Measurements from ENCODE around the gene VPS13D. TPM values are rescaled to one million over a fixed set of nuclear protein-coding genes. Genes with fewer than 3 reads are reported as not detected.
A peak's percentile ranks its signal among the peaks of the same experiment; 100 is the strongest.

Gene VPS13D
- total and polyA plus RNA-seq, 10 donors = 10.1 to 108 (median 86.3) TPM

DNA sequence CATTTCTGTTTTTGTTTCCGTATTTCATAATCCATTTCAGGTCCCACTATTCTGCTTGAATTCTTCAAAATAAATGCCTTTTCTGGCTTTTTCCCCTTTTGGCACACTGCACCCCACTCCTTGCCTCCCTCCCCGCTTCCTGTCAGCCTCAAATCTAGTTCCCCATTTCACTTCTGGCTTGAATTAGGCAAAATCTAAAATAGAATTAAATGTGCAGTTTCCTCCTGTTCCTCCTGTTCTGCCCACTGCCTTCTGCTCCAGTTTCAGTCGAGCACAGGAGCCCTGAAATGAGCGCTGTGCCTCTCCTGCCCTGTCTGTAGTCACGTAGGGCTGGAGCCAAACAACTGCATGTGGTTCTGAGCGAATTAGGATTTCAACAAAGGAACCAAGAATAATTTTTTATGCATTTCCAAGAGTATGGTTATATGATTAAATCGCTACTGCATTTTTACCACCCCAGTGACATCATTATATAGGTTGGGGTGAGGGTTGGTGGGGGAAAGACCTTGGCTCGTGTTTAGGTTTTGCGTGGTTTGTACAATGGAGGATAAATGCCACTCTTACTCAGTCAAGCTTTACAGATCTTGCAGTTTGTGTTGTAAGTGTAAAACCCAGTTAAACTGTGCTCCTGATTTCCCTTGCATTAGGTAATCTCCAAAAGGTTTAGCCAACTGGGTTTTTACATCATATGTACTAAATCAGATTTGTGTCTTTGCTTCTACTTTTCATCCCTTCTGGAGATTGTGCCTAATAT lies 114.9 kb downstream of the VPS13D start:
- intact Hi-C loops (cut with DNase I; ENCODE audit: low total_unique reads) = no loop called here
- 30 to 42% (median 38%) methylated on average over 9 of the region's 9 CpGs for WGBS, 5 donors
- H3K27me3 ChIP-seq (replicated peaks in 1 of 7) = no peaks in the 10 kb centered on the region
- H3K4me3 ChIP-seq = peak overlapping the region in 2 of 8 donors; percentile 12 to 43
- TF ChIP-seq POLR2AphosphoS5 (IDR thresholded peaks at IDR 0.05) = peak in 1 of 3 donors; percentile 42
- TF ChIP-seq, protein P1, sequence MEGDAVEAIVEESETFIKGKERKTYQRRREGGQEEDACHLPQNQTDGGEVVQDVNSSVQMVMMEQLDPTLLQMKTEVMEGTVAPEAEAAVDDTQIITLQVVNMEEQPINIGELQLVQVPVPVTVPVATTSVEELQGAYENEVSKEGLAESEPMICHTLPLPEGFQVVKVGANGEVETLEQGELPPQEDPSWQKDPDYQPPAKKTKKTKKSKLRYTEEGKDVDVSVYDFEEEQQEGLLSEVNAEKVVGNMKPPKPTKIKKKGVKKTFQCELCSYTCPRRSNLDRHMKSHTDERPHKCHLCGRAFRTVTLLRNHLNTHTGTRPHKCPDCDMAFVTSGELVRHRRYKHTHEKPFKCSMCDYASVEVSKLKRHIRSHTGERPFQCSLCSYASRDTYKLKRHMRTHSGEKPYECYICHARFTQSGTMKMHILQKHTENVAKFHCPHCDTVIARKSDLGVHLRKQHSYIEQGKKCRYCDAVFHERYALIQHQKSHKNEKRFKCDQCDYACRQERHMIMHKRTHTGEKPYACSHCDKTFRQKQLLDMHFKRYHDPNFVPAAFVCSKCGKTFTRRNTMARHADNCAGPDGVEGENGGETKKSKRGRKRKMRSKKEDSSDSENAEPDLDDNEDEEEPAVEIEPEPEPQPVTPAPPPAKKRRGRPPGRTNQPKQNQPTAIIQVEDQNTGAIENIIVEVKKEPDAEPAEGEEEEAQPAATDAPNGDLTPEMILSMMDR (IDR thresholded peaks at IDR 0.05 in 8 of 11, conservative IDR thresholded peaks at IDR 0.05 in 3 of 11) = no peak
- H3K27ac ChIP-seq = peak overlapping the region; percentile 39 to 81 (median 72)
- H3K36me3 ChIP-seq = peaks cover 0 to 88% (median 39%) of the 10 kb centered on the region in 6 donors
- no peak for DNase-seq
- H3K4me1 ChIP-seq = peaks cover 22 to 71% (median 40%) of the 10 kb centered on the region in 6 donors
- H3K9me3 ChIP-seq = no peaks in the 10 kb centered on the region

DNA sequence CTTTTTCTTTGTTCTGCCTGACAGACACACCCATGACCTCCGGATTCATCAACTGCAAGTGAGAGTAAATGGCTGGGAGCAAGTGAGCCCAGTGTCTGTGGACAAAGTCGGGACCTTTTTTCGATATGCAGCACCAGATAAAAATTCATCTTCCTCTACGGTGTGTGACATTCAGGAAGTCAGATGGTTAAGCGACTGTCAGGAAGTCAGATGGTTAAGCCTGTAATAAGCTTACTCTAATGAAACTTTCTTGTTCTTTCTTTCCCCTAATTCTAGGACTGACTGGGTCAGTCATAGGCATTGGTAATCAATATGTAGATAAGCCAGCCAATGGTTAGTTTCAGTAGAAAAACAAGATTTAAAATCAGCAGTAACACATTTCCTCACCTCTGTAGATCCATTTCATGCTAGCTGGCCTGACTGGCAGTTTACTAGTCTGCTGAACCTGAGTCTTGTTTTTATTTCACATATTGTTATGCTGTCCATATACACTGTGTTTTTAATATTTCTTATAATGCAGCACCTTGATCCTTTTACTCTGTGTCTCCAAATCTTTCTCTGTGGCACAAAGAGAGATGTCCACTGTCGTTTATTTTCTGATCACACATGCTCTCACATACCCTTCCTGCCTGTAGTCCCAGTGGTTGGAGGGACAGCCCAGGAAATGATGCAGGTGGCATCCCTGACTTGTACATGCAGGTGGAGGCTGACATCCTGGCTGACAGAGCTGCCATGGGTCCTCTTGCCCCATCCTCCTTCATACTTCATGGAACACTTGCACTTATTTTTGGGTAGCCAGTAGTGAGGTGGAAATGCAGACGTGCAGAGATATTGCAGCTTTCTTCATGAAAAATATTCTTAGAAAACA lies 115.8 kb downstream of the VPS13D start:
- WGBS, 5 donors = 19 to 32% (median 27%) methylated on average over 7 of the region's 7 CpGs
- Histone ChIP-seq H3K36me3 (peaks cover 0 to 88% (median 47%) of the 10 kb centered on the region in 6 donors), H3K4me3 (peak overlapping the region in 2 of 8 donors; percentile 12 to 43), H3K4me1 (peaks cover 20 to 63% (median 33%) of the 10 kb centered on the region in 6 donors), H3K27ac (peak overlapping the region; percentile 39 to 81 (median 72)), H3K9me3 (peaks cover 0 to 5% (median 3%) of the 10 kb centered on the region in 8 donors), H3K27me3 (replicated peaks in 1 of 7) (no peaks in the 10 kb centered on the region)
- DNase-seq = no peak
- TF ChIP-seq POLR2AphosphoS5 (IDR thresholded peaks at IDR 0.05) = peak in 1 of 3 donors; percentile 29
- TF ChIP-seq, protein P1 (IDR thresholded peaks at IDR 0.05 in 8 of 11, conservative IDR thresholded peaks at IDR 0.05 in 3 of 11) = no peak
- intact Hi-C loops (cut with DNase I; ENCODE audit: low total_unique reads) = no loop called here

DNA sequence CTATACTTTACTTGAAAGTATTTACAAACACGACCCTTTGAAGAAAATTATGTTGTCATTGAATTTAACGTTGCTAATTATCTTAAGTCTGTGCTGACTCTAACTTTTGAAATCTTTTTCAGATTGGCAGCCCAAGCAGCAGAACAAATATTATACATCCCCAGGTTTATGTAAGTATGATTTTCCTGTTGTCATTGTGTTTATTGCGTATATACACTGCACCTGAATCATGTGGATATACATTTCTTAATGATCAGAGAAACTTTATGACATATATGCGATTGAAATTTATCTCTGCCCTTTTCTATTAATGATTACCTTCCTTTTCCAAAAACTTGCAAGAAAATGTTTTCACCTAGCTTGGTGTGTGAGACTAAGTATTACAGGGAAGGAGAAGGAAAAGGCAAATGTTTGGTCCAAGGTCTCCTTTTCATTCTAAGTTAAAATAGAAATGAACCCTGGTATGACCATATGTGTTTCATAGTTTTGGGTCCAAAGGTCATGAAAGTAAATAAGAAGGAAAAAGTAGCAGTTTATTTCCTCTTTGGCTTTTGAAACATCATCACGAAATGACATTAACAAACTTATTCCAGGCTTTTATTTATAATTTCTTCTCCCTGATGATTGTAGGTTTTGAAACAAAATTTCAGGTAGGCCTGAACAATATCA lies 116.8 kb downstream of the VPS13D start:
- TF ChIP-seq POLR2A (IDR thresholded peaks at IDR 0.05) (no peak), POLR2AphosphoS5 (IDR thresholded peaks at IDR 0.05) (no peak)
- TF ChIP-seq, protein P1 (IDR thresholded peaks at IDR 0.05 in 8 of 11, conservative IDR thresholded peaks at IDR 0.05 in 3 of 11) = no peak

More for the DNA sequence above, 116.8 kb downstream of the VPS13D start:
- Histone ChIP-seq H3K4me1 (peaks cover 20 to 52% (median 27%) of the 10 kb centered on the region in 6 donors), H3K27ac (peak overlapping the region in 6 of 8 donors; percentile 2 to 81 (median 72)), H3K9me3 (peaks cover 0 to 10% (median 6%) of the 10 kb centered on the region in 8 donors), H3K36me3 (peaks cover 0 to 89% (median 57%) of the 10 kb centered on the region in 6 donors), H3K4me3 (no peak overlapping the region), H3K27me3 (replicated peaks in 1 of 7) (no peaks in the 10 kb centered on the region)
- DNase-seq = no peak
- WGBS, 5 donors = 90 to 93% (median 92%) methylated on average over 5 of the region's 5 CpGs
- intact Hi-C loops (cut with DNase I; ENCODE audit: low total_unique reads) = no loop called here
